ENCODE results near the gene CASP8AP2.

DNA sequence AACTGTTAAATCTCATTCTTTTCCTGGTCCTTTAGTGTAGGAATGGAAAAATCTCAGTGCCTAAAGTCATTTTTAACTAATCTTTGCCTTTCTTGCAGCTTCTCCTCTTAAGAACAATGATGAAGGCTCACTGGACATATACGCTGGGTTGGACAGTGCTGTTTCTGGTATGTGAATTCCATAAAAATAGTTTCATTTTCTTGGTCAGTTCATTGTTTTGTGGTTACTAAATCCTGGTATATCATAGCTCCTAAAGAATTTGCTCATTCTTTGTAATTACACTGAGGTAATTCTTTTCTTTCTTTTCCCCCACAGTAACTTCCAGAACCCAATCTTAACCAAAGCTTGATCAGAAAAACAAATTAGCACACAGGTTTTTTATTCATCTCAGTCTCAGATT, 23.4 kb downstream of the CASP8AP2 start:
- TF ChIP-seq, protein P1, sequence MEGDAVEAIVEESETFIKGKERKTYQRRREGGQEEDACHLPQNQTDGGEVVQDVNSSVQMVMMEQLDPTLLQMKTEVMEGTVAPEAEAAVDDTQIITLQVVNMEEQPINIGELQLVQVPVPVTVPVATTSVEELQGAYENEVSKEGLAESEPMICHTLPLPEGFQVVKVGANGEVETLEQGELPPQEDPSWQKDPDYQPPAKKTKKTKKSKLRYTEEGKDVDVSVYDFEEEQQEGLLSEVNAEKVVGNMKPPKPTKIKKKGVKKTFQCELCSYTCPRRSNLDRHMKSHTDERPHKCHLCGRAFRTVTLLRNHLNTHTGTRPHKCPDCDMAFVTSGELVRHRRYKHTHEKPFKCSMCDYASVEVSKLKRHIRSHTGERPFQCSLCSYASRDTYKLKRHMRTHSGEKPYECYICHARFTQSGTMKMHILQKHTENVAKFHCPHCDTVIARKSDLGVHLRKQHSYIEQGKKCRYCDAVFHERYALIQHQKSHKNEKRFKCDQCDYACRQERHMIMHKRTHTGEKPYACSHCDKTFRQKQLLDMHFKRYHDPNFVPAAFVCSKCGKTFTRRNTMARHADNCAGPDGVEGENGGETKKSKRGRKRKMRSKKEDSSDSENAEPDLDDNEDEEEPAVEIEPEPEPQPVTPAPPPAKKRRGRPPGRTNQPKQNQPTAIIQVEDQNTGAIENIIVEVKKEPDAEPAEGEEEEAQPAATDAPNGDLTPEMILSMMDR (IDR thresholded peaks at IDR 0.05) = no peak
- TF ChIP-seq POLR2A (IDR thresholded peaks at IDR 0.05) = no peak

Data from esophagus squamous epithelium (tissue), 4 donors.